GM12878 (cell line): Measurements from ENCODE around the gene RAD17. TPM values are rescaled to one million over a fixed set of nuclear protein-coding genes. Genes with fewer than 3 reads are reported as not detected.
"Not testable (repeated sequence)": the region's sequence is repeated elsewhere in the genome, so short reads cannot be mapped to it uniquely, and the experiment has no call there.

ENCODE experiments used
- ATAC-seq: fragments of 200-7000 bp; cut with Tn5 transposase; 3 replicates; pipeline ENCODE4 v1.9.1; 2020; ENCODE audit warnings: mild to moderate bottlenecking, moderate library complexity
- BruUV-seq: library from RNA; stranded (reverse); fragments of 400-500 nt; replicated peaks from 2 replicates; lab custom pipeline; 2021; lab: Mats Ljungman, UMichigan
- CTCF ChIA-PET: fragments of 300-600 bp; sonication (Branson Sonifier 250); formaldehyde crosslinking; extraction: SDS; loops from one replicate; lab custom pipeline; 2021; ENCODE audit warnings: inconsistent platforms; lab: Yijun Ruan, JAX
- POLR2A ChIA-PET: fragments of 350-600 bp; formaldehyde crosslinking; extraction: SDS; loops from one replicate; lab custom pipeline; 2021; ENCODE audit warnings: inconsistent platforms; lab: Charles Lee
- RAD21 ChIA-PET: fragments of 300-600 bp; sonication (Branson Sonifier 250); formaldehyde crosslinking; loops from one replicate; lab custom pipeline; 2023; ENCODE audit warnings: antibody characterized with exemption; ENCODE audit not compliant: unreplicated experiment; lab: Charles Lee
- SMC1A ChIA-PET: fragments of 300-600 bp; sonication (Branson Sonifier 250); formaldehyde crosslinking; loops from one replicate; lab custom pipeline; 2023; ENCODE audit not compliant: unreplicated experiment, uncharacterized antibody; lab: Charles Lee
- DNase-seq: peaks from one replicate; pipeline ENCODE4 v3.0.0-alpha.2; 2011; ENCODE audit warnings: low read depth, low spot score
- FAIRE-seq: peaks from 3 replicates; lab custom pipeline; 2011; peaks lifted over from hg19 to GRCh38; lab: Jason Lieb, UNC
- H2AFZ ChIP-seq: 2 replicates; pipeline ENCODE4 v1.6.0; 2011; ENCODE audit warnings: low read depth, low read length, control low read depth; ENCODE audit not compliant: control insufficient read depth
- H3K27ac ChIP-seq: 2 replicates; pipeline ENCODE4 v1.5.1; 2011; ENCODE audit warnings: control low read depth; ENCODE audit not compliant: control insufficient read depth, insufficient read depth
- H3K27me3 ChIP-seq, 2 experiments: replicated peaks in 1 of 2; 2 replicates each; pipeline versions ENCODE4 v1.6.0 to v1.6.1; 2011; ENCODE audit warnings: low read length in 1 of 2; ENCODE audit not compliant: control insufficient read depth in 2 of 2, insufficient read depth in 2 of 2
- H3K36me3 ChIP-seq, 2 experiments: 2 replicates each; pipeline ENCODE4 v1.5.1; 2011; ENCODE audit warnings: low read length in 1 of 2; ENCODE audit not compliant: control insufficient read depth in 2 of 2, insufficient read depth in 2 of 2
- H3K4me1 ChIP-seq: 2 replicates; pipeline ENCODE4 v1.6.1; 2011; ENCODE audit warnings: mild to moderate bottlenecking, low read length, moderate library complexity, mixed read lengths; ENCODE audit not compliant: control insufficient read depth, insufficient read depth
- H3K4me2 ChIP-seq: 2 replicates; pipeline ENCODE4 v1.6.0; 2011; ENCODE audit warnings: control low read depth; ENCODE audit not compliant: control insufficient read depth, insufficient read depth
- H3K4me3 ChIP-seq: fragments of 200-600 bp; sonication (generic); 2 replicates; pipeline ENCODE4 v1.5.1; 2016
- H3K79me2 ChIP-seq: 2 replicates; pipeline ENCODE4 v1.6.0; 2011; ENCODE audit warnings: low read length; ENCODE audit not compliant: control insufficient read depth, insufficient read depth
- H3K9ac ChIP-seq: 2 replicates; pipeline ENCODE4 v1.8.0; 2011; ENCODE audit warnings: low read length, control low read depth, mixed read lengths; ENCODE audit not compliant: control insufficient read depth, insufficient read depth
- H3K9me3 ChIP-seq: replicated peaks from 3 replicates; pipeline ENCODE4 v1.5.1; 2011; ENCODE audit warnings: mild to moderate bottlenecking, low read length; ENCODE audit not compliant: control insufficient read depth, insufficient read depth
- H4K20me1 ChIP-seq: 2 replicates; pipeline ENCODE4 v1.6.0; 2011; ENCODE audit not compliant: control insufficient read depth, insufficient read depth
- HDGF ChIP-seq: fragments of 450-650 bp; IDR thresholded peaks from 2 replicates; pipeline ENCODE4 v1.6.1; 2016; ENCODE audit warnings: antibody characterized with exemption
- MLLT1 ChIP-seq: fragments of 450-650 bp; IDR thresholded peaks from 2 replicates; pipeline ENCODE4 v1.6.1; 2016; ENCODE audit warnings: mild to moderate bottlenecking
- RAD21 ChIP-seq: IDR thresholded peaks from 2 replicates; pipeline ENCODE4 v1.6.1; 2011; ENCODE audit warnings: mild to moderate bottlenecking, low read depth, low read length, moderate library complexity; ENCODE audit not compliant: insufficient read depth
- WGBS: methylation state at CpG from one replicate; pipeline ENCODE4 v1.1.6; 2016; ENCODE audit warnings: low lambda C conversion rate; ENCODE audit not compliant: insufficient replicate concordance, insufficient coverage; ENCODE audit errors: missing lambda C conversion rate; 5-methylcytosine and 5-hydroxymethylcytosine counted together
- in situ Hi-C: fragments of 300-500 bp; cut with MboI; formaldehyde crosslinking; loops from 9 replicates; pipeline ENCODE4 v1.14.3; 2018; ENCODE audit warnings: mixed read lengths
- intact Hi-C: fragments of 100-400 bp; cut with micrococcal nuclease; formaldehyde crosslinking; loops from one replicate; pipeline ENCODE4 v1.14.2; 2022; ENCODE audit not compliant: unreplicated experiment
- polyA plus RNA-seq, 11 experiments: library from polyadenylated mRNA; depleted of rRNA in 4 of 11; unstranded in 6 of 11; stranded (reverse) in 5 of 11; fragments of >200 nt; fragmentation: Nextera tagmentation in 4 of 11; fragmentation: Illumina TruSeq in 1 of 11; extraction: Ambion mirVana in 4 of 11; extraction: Trizol in 1 of 11; gene quantifications; 1 replicate in 1 of 11; 2 replicates in 10 of 11; pipeline versions ENCODE4 v1.2.1 to v1.2.3, GENCODE V29; 2011 to 2016; ENCODE audit warnings: inconsistent platforms in 2 of 11, missing spikeins in 2 of 11, low read depth in 1 of 11
- total RNA-seq, 4 experiments: library from RNA; depleted of rRNA in 3 of 4; stranded (reverse); fragments of >200 nt in 3 of 4; fragmentation: Illumina TruSeq in 1 of 4; extraction: Trizol in 1 of 4; gene quantifications; 2 replicates each; pipeline versions ENCODE4 v1.2.1 to v1.2.3, GENCODE V29; 2013 to 2021

Gene RAD17
- total and polyA plus RNA-seq, 10 of the 15 experiments (the other 5 are each of a cell fraction or from before 2014, with no cell fraction given): 23.9 to 55.4 (median 44.5) TPM

DNA sequence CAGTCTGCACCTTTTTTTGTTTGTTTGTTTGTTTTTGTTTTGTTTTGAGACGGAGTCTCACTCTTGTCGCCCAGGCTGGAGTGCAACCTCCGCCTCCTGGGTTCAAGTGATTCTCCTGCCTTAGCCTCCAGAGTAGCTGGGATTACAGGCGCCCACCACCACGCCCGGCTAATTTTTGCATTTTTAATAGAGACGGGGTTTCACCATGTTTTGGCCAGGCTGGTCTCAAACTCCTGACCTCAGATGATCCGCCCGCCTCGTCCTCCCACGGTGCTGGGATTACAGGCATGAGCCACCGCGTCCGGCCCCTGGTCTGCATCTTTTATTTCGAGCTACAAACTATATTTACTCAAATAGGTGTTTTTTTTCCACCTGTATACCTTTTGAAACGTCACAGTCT lies 717 bp downstream of the RAD17 start:
- peak overlapping the region; percentile 99 for H3K27ac ChIP-seq
- POLR2A ChIA-PET: interaction anchor here (1.1 to 1.4 kb wide), 3 partner anchors 36 to 135 kb away, joined by 3 to 5 read pairs (median 4); partner anchors contain the start of gene CDK7
- peak overlapping the region; percentile 87 for H3K4me2 ChIP-seq
- peak overlapping the region; percentile 93 for H3K4me3 ChIP-seq
- H4K20me1 ChIP-seq, H3K4me1 ChIP-seq, H3K9me3 ChIP-seq, DNase-seq, H3K36me3 ChIP-seq, BruUV-seq, ATAC-seq, in situ Hi-C loops, FAIRE-seq, H3K27me3 ChIP-seq: not testable (repeated sequence)
- H3K79me2 ChIP-seq: peaks cover 88% of the 10 kb centered on the region
- intact Hi-C loops: loop anchor here (10.0 kb wide), 2 partner anchors 64 to 124 kb away; partner anchors contain the start of gene OCLN
- H2AFZ ChIP-seq: peak overlapping the region; percentile 96; the same call in 1 of the 2 replicates
- H3K9ac ChIP-seq: peak overlapping the region; percentile 97
- SMC1A ChIA-PET: interaction anchor here (1.2 to 1.9 kb wide), 3 partner anchors 10 to 277 kb away, joined by 3 to 5 read pairs (median 5); no protein-coding TSS in a partner anchor
- CTCF ChIA-PET: interaction anchor here (0.6 to 0.8 kb wide), 3 partner anchors 9 to 327 kb away, joined by 3 read pairs; partner anchors contain the start of gene SLC30A5
- WGBS: under 1% methylated on average over 16 of the region's 16 CpGs
- RAD21 ChIA-PET: interaction anchor here (0.7 kb wide), 1 partner anchor 16 kb away, joined by 3 read pairs; no protein-coding TSS in a partner anchor

DNA sequence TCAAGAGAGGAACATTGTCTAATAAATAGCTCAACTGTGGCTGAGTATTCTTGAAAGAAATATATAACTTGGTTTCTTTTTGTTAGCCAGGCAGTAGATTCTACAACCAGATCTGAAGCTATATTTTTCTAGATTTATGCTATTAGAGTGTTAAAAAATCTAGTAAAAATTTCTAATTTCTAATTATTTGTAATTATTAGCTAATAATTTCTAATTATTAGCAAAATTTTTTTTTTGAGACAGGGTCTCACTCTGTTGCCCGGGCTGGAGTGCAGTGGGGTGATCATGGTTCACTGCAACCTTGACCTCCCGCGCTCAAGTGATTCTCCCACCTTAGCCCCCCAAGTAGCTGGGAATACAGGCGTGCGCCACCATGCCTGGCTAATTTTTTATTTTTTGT lies 2.8 kb downstream of the RAD17 start:
- Histone ChIP-seq H3K4me3 (peak overlapping the region; percentile 70), H2AFZ (no peak overlapping the region), H3K79me2 (peaks cover 77% of the 10 kb centered on the region), H3K27ac (peak overlapping the region; percentile 99), H3K9ac (peak overlapping the region; percentile 61), H3K27me3 (no peaks in the 10 kb centered on the region), H3K4me1 (peaks cover 12% of the 10 kb centered on the region), H3K4me2 (peak overlapping the region; percentile 87), H3K36me3 (no peaks in the 10 kb centered on the region), H4K20me1 (no peaks in the 10 kb centered on the region), H3K9me3 (no peaks in the 10 kb centered on the region)
- FAIRE-seq: no peak
- CTCF ChIA-PET: interaction anchor here (0.9 to 2.1 kb wide), 4 partner anchors 38 to 330 kb away, joined by 3 to 11 read pairs (median 6); partner anchors contain the start of gene SLC30A5
- intact Hi-C loops: loop anchor here (10.0 kb wide), 2 partner anchors 62 to 122 kb away; partner anchors contain the start of gene OCLN
- POLR2A ChIA-PET: interaction anchor here (0.8 to 1.5 kb wide), 7 partner anchors 15 to 279 kb away, joined by 3 to 7 read pairs (median 3); partner anchors contain the start of gene CCDC125
- no peak for TF ChIP-seq HDGF
- TF ChIP-seq MLLT1: peak; percentile 81
- TF ChIP-seq RAD21: no peak
- DNase-seq: no peak
- SMC1A ChIA-PET: interaction anchor here (0.7 to 2.1 kb wide), 14 partner anchors 12 to 279 kb away, joined by 3 to 9 read pairs (median 3); partner anchors contain the start of genes CCDC125 and SLC30A5
- in situ Hi-C loops: no loop called here
- no peak for ATAC-seq
- WGBS: 93% methylated on average over 5 of the region's 5 CpGs
- BruUV-seq: no TSS peak
- RAD21 ChIA-PET: interaction anchor here (0.9 to 2.8 kb wide), 6 partner anchors 40 to 330 kb away, joined by 3 to 21 read pairs (median 3); partner anchors contain the start of genes CDK7 and SLC30A5
